ENCODE results near the gene AFG3L2. TPM values are rescaled to one million over a fixed set of nuclear protein-coding genes. Genes with fewer than 3 reads are reported as not detected.

The AFG3L2 gene
- total RNA-seq, 1 experiment from 2014 or later: 73.5 TPM

GRCh38 chr18:12295389-12296086 lies 81.5 kb downstream of the AFG3L2 start:
- Histone ChIP-seq H4K5ac (ENCODE audit: insufficient read length, low read depth, low read length) (no peak overlapping the region), H3K9me3 (ENCODE audit: control insufficient read depth, low read depth, low read length) (no peaks in the 10 kb centered on the region), H3K4ac (ENCODE audit: low read depth, low read length) (no peak overlapping the region), H2BK15ac (ENCODE audit: low read depth, low read length) (no peak overlapping the region), H3K79me2 (ENCODE audit: insufficient read depth, low read length) (no peaks in the 10 kb centered on the region), H3K4me1 (ENCODE audit: insufficient read depth, low read length) (no peaks in the 10 kb centered on the region), H3K23ac (ENCODE audit: insufficient read length, low read depth, low read length) (no peak overlapping the region), H2BK12ac (ENCODE audit: insufficient read length, low read depth, low read length) (no peak overlapping the region), H4K91ac (ENCODE audit: insufficient read length, low read depth, low read length) (no peak overlapping the region), H2AK5ac (ENCODE audit: insufficient read length, low read length) (no peak overlapping the region), H3K56ac (ENCODE audit: insufficient read length, low read depth, low read length) (no peak overlapping the region), H3K9ac (ENCODE audit: extremely low read depth, insufficient read length, low read length) (no peak overlapping the region), H2BK120ac (ENCODE audit: low read depth, low read length, poor library complexity, severe bottlenecking) (no peak overlapping the region), H3K4me2 (ENCODE audit: insufficient read depth, insufficient read length, low read length) (no peak overlapping the region), H4K8ac (replicated peaks; ENCODE audit: insufficient read length, low read depth, low read length) (no peak overlapping the region), H2BK20ac (ENCODE audit: low read depth, low read length, poor library complexity, severe bottlenecking) (no peak overlapping the region), H3T11ph (ENCODE audit: low read length) (no peak overlapping the region), H3K14ac (ENCODE audit: insufficient read depth, low read length) (no peak overlapping the region; the same call in 1 of the 2 replicates), H3K18ac (ENCODE audit: insufficient read length, low read depth, low read length) (no peak overlapping the region), H3K79me1 (ENCODE audit: insufficient read depth, low read depth, low read length, poor library complexity, severe bottlenecking) (no peaks in the 10 kb centered on the region), H3K23me2 (ENCODE audit: insufficient read length, low read depth, low read length, poor library complexity, severe bottlenecking) (no peaks in the 10 kb centered on the region), H3K27ac (ENCODE audit: insufficient read length, low read depth, low read length) (no peak overlapping the region), H3K27me3 (ENCODE audit: insufficient read depth, low read length) (no peaks in the 10 kb centered on the region), H2AFZ (ENCODE audit: low read length) (no peak overlapping the region), H2BK5ac (ENCODE audit: insufficient read length, low read length) (no peak overlapping the region), H4K20me1 (ENCODE audit: control insufficient read depth, insufficient read depth, insufficient read length) (no peaks in the 10 kb centered on the region)
- peaks cover 4 to 6% of the 10 kb centered on the region in 2 experiments; a peak in 4 of 5 replicates for H3K9me3 Mint-ChIP-seq
- no peak for DNase-seq
- H3K27me3 Mint-ChIP-seq (ENCODE audit: low read depth): peaks cover 2% of the 10 kb centered on the region
- H3K36me3 Mint-ChIP-seq (ENCODE audit: insufficient read depth in 1 of 3, low read depth in 3 of 3): 0 out of 7 replicates have a peak, but pooled peaks cover 0 to 1% (median 0%) of the 10 kb centered on the region in 3 experiments
- no peaks in the 10 kb centered on the region; a peak in 1 of 4 replicates for H3K4me1 Mint-ChIP-seq
- TF ChIP-seq CTCF (conservative IDR thresholded peaks at IDR 0.05): no peak
- no peak overlapping the region for H3K4me3 Mint-ChIP-seq
- WGBS (ENCODE audit: extremely low coverage, insufficient read length, low lambda C conversion rate): no CpG with 5 or more reads among the region's 18 CpGs
- H3K27ac Mint-ChIP-seq: no peak overlapping the region
